MCF 10A (cell line): ENCODE results near the gene GID8. TPM values are rescaled to one million over a fixed set of nuclear protein-coding genes. Genes with fewer than 3 reads are reported as not detected.

Experiments
- BruUV-seq: library from RNA; stranded (reverse); fragments of 400-500 nt; replicated peaks from 2 replicates; lab custom pipeline; 2021; lab: Mats Ljungman, UMichigan
- CTCF ChIA-PET: fragments of 300-600 bp; sonication (Branson Sonifier 250); formaldehyde crosslinking; extraction: SDS; loops from one replicate; lab custom pipeline; 2021; ENCODE audit warnings: antibody characterized with exemption, inconsistent platforms; lab: Yijun Ruan, JAX
- POLR2A ChIA-PET: fragments of 300-600, 350-650 bp; sonication (Branson Sonifier 250); formaldehyde crosslinking; extraction: SDS; loops from one replicate; lab custom pipeline; 2020; ENCODE audit warnings: antibody characterized with exemption, inconsistent platforms; lab: Yijun Ruan, JAX
- DNase-seq: peaks from one replicate; pipeline ENCODE4 v3.0.0-alpha.2; 2018; ENCODE audit not compliant: unreplicated experiment
- H3K27ac Mint-ChIP-seq: one replicate; pipeline ENCODE4 v1.8.0; 2022; ENCODE audit warnings: mild to moderate bottlenecking, low read depth, mixed read lengths; ENCODE audit not compliant: unreplicated experiment
- H3K27me3 Mint-ChIP-seq: one replicate; pipeline ENCODE4 v1.8.0; 2022; ENCODE audit warnings: mixed read lengths; ENCODE audit not compliant: insufficient read depth, unreplicated experiment
- H3K36me3 Mint-ChIP-seq: one replicate; pipeline ENCODE4 v1.8.0; 2022; ENCODE audit warnings: mild to moderate bottlenecking, moderate library complexity, mixed read lengths; ENCODE audit not compliant: insufficient read depth, unreplicated experiment
- H3K4me1 Mint-ChIP-seq: one replicate; pipeline ENCODE4 v1.8.0; 2022; ENCODE audit warnings: mixed read lengths; ENCODE audit not compliant: insufficient read depth, unreplicated experiment
- H3K4me3 Mint-ChIP-seq: one replicate; pipeline ENCODE4 v1.8.0; 2022; ENCODE audit warnings: mild to moderate bottlenecking, moderate library complexity, mixed read lengths; ENCODE audit not compliant: unreplicated experiment
- H3K9me3 Mint-ChIP-seq: one replicate; pipeline ENCODE4 v1.8.0; 2022; ENCODE audit warnings: mixed read lengths; ENCODE audit not compliant: unreplicated experiment
- CTCF ChIP-seq: fragments of 200-600 bp; IDR thresholded peaks from one replicate; pipeline ENCODE4 v1.8.0; 2022; ENCODE audit warnings: antibody characterized with exemption, mild to moderate bottlenecking; ENCODE audit not compliant: unreplicated experiment
- intact Hi-C: fragments of 100-400 bp; cut with micrococcal nuclease; formaldehyde crosslinking; loops from 2 replicates; pipeline ENCODE4 v1.14.1; 2022
- total RNA-seq: library from RNA; stranded (reverse); gene quantifications from 2 replicates; pipeline ENCODE4 v1.2.3, GENCODE V29; 2022

Gene GID8
- total RNA-seq, 1 experiment from 2014 or later, result 31.6 TPM

- no TSS peak for BruUV-seq
- intact Hi-C loops, result no loop called here
- ChIA-PET CTCF (interaction anchor here (1.4 kb wide), 1 partner anchor 23 kb away, joined by 3 read pairs; no protein-coding TSS in a partner anchor), POLR2A (no interaction called here)
- no peaks in the 10 kb centered on the region for H3K9me3 Mint-ChIP-seq
- peaks cover 6% of the 10 kb centered on the region for H3K36me3 Mint-ChIP-seq
- H3K4me1 Mint-ChIP-seq, result peaks cover 4% of the 10 kb centered on the region
- H3K27me3 Mint-ChIP-seq, result peaks cover 34% of the 10 kb centered on the region
- no peak overlapping the region for H3K4me3 Mint-ChIP-seq
- TF ChIP-seq CTCF, result no peak
- no peak overlapping the region for H3K27ac Mint-ChIP-seq
- no peak for DNase-seq
Observed at GRCh38 chr20:62986257-62986800, 48.4 kb downstream of the GID8 start.

- H3K4me1 Mint-ChIP-seq, result peaks cover 4% of the 10 kb centered on the region
- peaks cover 38% of the 10 kb centered on the region for H3K27me3 Mint-ChIP-seq
- no peak overlapping the region for H3K4me3 Mint-ChIP-seq
- peaks cover 6% of the 10 kb centered on the region for H3K36me3 Mint-ChIP-seq
- ChIA-PET POLR2A (no interaction called here), CTCF (interaction anchor here (1.1 kb wide), 1 partner anchor 9 kb away, joined by 6 read pairs; no protein-coding TSS in a partner anchor)
- BruUV-seq, result no TSS peak
- intact Hi-C loops, result no loop called here
- DNase-seq, result no peak
- H3K9me3 Mint-ChIP-seq, result no peaks in the 10 kb centered on the region
- no peak for TF ChIP-seq CTCF
- H3K27ac Mint-ChIP-seq, result no peak overlapping the region
Observed at GRCh38 chr20:62987114-62987513, 49.2 kb downstream of the GID8 start.

- Mint-ChIP-seq H3K27me3 (peaks cover 47% of the 10 kb centered on the region), H3K36me3 (peaks cover 3% of the 10 kb centered on the region), H3K4me3 (no peak overlapping the region), H3K27ac (no peak overlapping the region), H3K9me3 (no peaks in the 10 kb centered on the region), H3K4me1 (peaks cover 4% of the 10 kb centered on the region)
- no peak for DNase-seq
- intact Hi-C loops, result no loop called here
- no peak for TF ChIP-seq CTCF
- CTCF ChIA-PET, result no interaction called here
- POLR2A ChIA-PET, result no interaction called here
- BruUV-seq, result no TSS peak
Observed at GRCh38 chr20:62989201-62989601, 51.3 kb downstream of the GID8 start.

GRCh38 chr20:62990306-62990825 is 52.4 kb downstream of the GID8 start:
- peaks cover 4% of the 10 kb centered on the region for H3K4me1 Mint-ChIP-seq
- DNase-seq, result no peak
- CTCF ChIA-PET, result interaction anchor here (0.5 to 1.4 kb wide), 2 partner anchors 18 to 75 kb away, joined by 3 to 11 read pairs; no protein-coding TSS in a partner anchor

More at GRCh38 chr20:62990306-62990825, 52.4 kb downstream of the GID8 start:
- no peaks in the 10 kb centered on the region for H3K36me3 Mint-ChIP-seq
- TF ChIP-seq CTCF, result no peak
- no TSS peak for BruUV-seq
- no peak overlapping the region for H3K4me3 Mint-ChIP-seq
- H3K9me3 Mint-ChIP-seq, result no peaks in the 10 kb centered on the region
- H3K27me3 Mint-ChIP-seq, result peaks cover 47% of the 10 kb centered on the region
- intact Hi-C loops, result no loop called here
- POLR2A ChIA-PET, result interaction anchor here (0.8 to 1.2 kb wide), 2 partner anchors 25 to 89 kb away, joined by 3 read pairs; no protein-coding TSS in a partner anchor
- no peak overlapping the region for H3K27ac Mint-ChIP-seq
